ENCODE results near the gene PSIP1.
A peak's percentile ranks its signal among the peaks of the same experiment; 100 is the strongest.
"Not testable (repeated sequence)": the region's sequence is repeated elsewhere in the genome, so short reads cannot be mapped to it uniquely, and the experiment has no call there.

The PSIP1 gene

GRCh38 chr9:15430920-15431844 is 79.6 kb downstream of the PSIP1 start:
- DNase-seq (ENCODE audit: low read depth in 2 of 2): no peak

- not testable (repeated sequence) for DNase-seq (ENCODE audit: low read depth in 2 of 2)
Measured at GRCh38 chr9:15427702-15428101, 83.1 kb downstream of the PSIP1 start.

GRCh38 chr9:15426019-15426418 is 84.8 kb downstream of the PSIP1 start:
- no peak for DNase-seq (ENCODE audit: low read depth in 2 of 2)

- DNase-seq (ENCODE audit: low read depth in 2 of 2): no peak
Measured at GRCh38 chr9:15423231-15423985, 87.4 kb downstream of the PSIP1 start.

GRCh38 chr9:15422372-15423230 is 88.2 kb downstream of the PSIP1 start, which contains the start of gene SNAPC3:
Gene SNAPC3, plus strand, starts transcription at chr9:15422876. Its CDS starts 4 bp downstream, at chr9:15422880.
- peak; percentile 83 to 87 for DNase-seq (ENCODE audit: low read depth in 2 of 2)

DNA sequence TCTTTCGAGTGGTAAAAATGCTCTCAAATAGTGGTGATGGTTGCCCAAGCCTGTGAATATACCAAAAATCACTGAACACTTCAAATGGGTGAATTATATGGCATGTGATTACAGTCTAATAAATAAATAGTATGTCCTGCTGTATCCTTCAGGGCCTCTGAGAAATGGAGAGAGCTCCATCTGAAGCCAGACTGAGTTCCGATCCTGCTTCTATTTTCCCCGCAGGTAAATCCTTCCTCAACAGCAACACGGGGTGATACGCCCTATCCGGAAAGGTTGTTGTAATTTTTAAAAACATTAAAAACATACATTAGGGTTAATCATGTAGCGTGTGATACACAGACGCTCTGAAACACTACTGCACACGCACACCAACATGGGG is 88.8 kb downstream of the PSIP1 start:
- DNase-seq (ENCODE audit: low read depth in 2 of 2): no peak

GRCh38 chr9:15421532-15421931 is 89.2 kb downstream of the PSIP1 start:
- no peak for DNase-seq (ENCODE audit: low read depth in 2 of 2)

DNA sequence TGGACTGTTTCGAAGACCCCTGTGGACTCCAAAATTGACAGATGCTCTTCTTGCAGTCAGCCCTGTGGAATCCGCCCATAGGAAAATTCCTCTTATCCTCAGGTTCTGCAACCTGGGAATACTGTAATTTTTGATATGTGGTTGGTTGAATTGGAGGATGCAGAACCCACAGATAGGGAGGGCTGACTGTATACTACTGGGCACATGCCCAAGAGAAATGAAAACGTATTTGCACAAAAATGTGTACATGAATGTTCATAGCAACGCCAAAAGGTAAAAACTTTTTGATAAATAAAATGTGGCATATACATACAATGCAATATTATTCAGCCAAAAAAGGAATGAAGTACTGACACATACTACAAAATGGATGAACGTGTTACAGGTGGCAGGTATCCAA is 90.0 kb downstream of the PSIP1 start:
- DNase-seq (ENCODE audit: low read depth in 2 of 2): no peak

- DNase-seq (ENCODE audit: low read depth in 2 of 2): no peak
Measured at GRCh38 chr9:15417626-15418025, 93.1 kb downstream of the PSIP1 start.

DNA sequence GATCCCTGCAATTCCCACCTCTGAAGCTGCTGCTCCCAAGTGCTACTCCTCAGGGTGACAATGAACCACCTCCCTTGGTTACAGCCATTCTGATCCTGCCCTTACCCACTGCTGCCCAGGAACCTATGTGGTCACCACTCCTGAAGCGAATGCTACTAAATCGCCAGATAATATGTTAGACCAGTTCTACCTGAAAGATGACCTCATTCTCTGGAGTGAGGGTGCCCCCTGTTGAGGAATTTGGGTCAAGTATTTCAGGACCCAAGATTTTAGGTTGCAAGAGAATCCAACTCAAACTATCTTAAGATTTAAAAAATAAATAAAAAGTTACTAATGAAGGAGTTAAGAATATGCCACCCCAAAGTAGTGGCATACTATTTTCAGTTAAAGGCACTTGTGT is 93.9 kb downstream of the PSIP1 start:
- DNase-seq (ENCODE audit: low read depth in 2 of 2): peak; percentile 4 to 31

Measured in stimulated activated CD4-positive, alpha-beta T cell treated with anti-CD3 and anti-CD28 coated beads, Interleukin-1b, Interleukin-23, amount 100 ng/mL, for 4 hours (primary cell).